Keratinocyte (primary cell): ENCODE results near the gene NPAS3. TPM values are rescaled to one million over a fixed set of nuclear protein-coding genes. Genes with fewer than 3 reads are reported as not detected.

Experiments used
- DNase-seq: peaks from one replicate; pipeline ENCODE4 v3.0.0-alpha.2; 2011; ENCODE audit warnings: low read depth, missing footprints, low spot score
- FAIRE-seq: peaks from 2 replicates; lab custom pipeline; 2011; peaks lifted over from hg19 to GRCh38; lab: Jason Lieb, UNC
- H2AFZ ChIP-seq: 2 replicates; pipeline ENCODE4 v1.6.0; 2012; ENCODE audit warnings: low read length, control low read depth, inconsistent platforms; ENCODE audit not compliant: control insufficient read depth
- H3K27ac ChIP-seq: 2 replicates; pipeline ENCODE4 v1.5.1; 2011; ENCODE audit warnings: low read length; ENCODE audit not compliant: control insufficient read depth, insufficient read depth
- H3K27me3 ChIP-seq: 3 replicates; pipeline ENCODE4 v1.6.0; 2011; ENCODE audit warnings: low read length; ENCODE audit not compliant: control insufficient read depth, insufficient read depth; ENCODE audit errors: extremely low read depth
- H3K36me3 ChIP-seq, 2 experiments: 2 replicates in 1 of 2; 3 replicates in 1 of 2; pipeline ENCODE4 v1.5.1; 2011; ENCODE audit warnings: low read length in 2 of 2, mild to moderate bottlenecking in 1 of 2; ENCODE audit not compliant: control insufficient read depth in 2 of 2, insufficient read depth in 2 of 2; ENCODE audit errors: extremely low read depth in 1 of 2
- H3K4me1 ChIP-seq: 3 replicates; pipeline ENCODE4 v1.5.1; 2011; ENCODE audit warnings: low read length; ENCODE audit not compliant: control insufficient read depth, insufficient read depth; ENCODE audit errors: extremely low read depth
- H3K4me2 ChIP-seq: 3 replicates; pipeline ENCODE4 v1.6.0; 2011; ENCODE audit warnings: low read depth, low read length; ENCODE audit not compliant: control insufficient read depth, insufficient read depth; ENCODE audit errors: extremely low read depth
- H3K4me3 ChIP-seq, 3 experiments: fragments of 200-600 bp in 1 of 3; sonication (generic) in 1 of 3; 2 replicates in 2 of 3; 3 replicates in 1 of 3; pipeline ENCODE4 v1.5.1; 2011 to 2016; ENCODE audit warnings: low read length in 3 of 3, mild to moderate bottlenecking in 3 of 3, control low read depth in 2 of 3, inconsistent platforms in 1 of 3, low read depth in 1 of 3, mixed read lengths in 1 of 3, mixed run types in 1 of 3, moderate library complexity in 1 of 3; ENCODE audit not compliant: control insufficient read depth in 2 of 3, insufficient read depth in 2 of 3; ENCODE audit errors: extremely low read depth in 1 of 3
- H3K79me2 ChIP-seq: 2 replicates; pipeline ENCODE4 v1.6.0; 2012; ENCODE audit warnings: low read length; ENCODE audit not compliant: control insufficient read depth, insufficient read depth
- H3K9ac ChIP-seq: 3 replicates; pipeline ENCODE4 v1.6.0; 2011; ENCODE audit warnings: low read length; ENCODE audit not compliant: control insufficient read depth, insufficient read depth; ENCODE audit errors: extremely low read depth
- H3K9me1 ChIP-seq: 3 replicates; pipeline ENCODE4 v1.6.0; 2011; ENCODE audit warnings: low read length; ENCODE audit not compliant: control insufficient read depth, insufficient read depth; ENCODE audit errors: extremely low read depth
- H3K9me3 ChIP-seq: 2 replicates; pipeline ENCODE4 v1.5.1; 2012; ENCODE audit warnings: low read depth, low read length; ENCODE audit not compliant: control insufficient read depth
- H4K20me1 ChIP-seq: 3 replicates; pipeline ENCODE4 v1.6.0; 2011; ENCODE audit warnings: low read length; ENCODE audit not compliant: control insufficient read depth, insufficient read depth; ENCODE audit errors: extremely low read depth
- CTCF ChIP-seq, 3 experiments: IDR thresholded peaks in 1 of 3; conservative IDR thresholded peaks in 1 of 3; optimal IDR thresholded peaks in 1 of 3; 2 replicates in 2 of 3; 3 replicates in 1 of 3; pipeline versions ENCODE3 to v1.5.1; 2011; ENCODE audit warnings: low read length in 3 of 3, mild to moderate bottlenecking in 3 of 3, moderate library complexity in 2 of 3, control low read depth in 1 of 3, inconsistent platforms in 1 of 3; ENCODE audit not compliant: insufficient read depth in 2 of 3; ENCODE audit errors: extremely low read depth in 1 of 3
- EZH2 ChIP-seq: IDR thresholded peaks from one replicate; pipeline ENCODE4 v1.6.1; 2012; ENCODE audit warnings: inconsistent platforms, mild to moderate bottlenecking, low read length, moderate library complexity
- dilution Hi-C: fragments of 300-500 bp; cut with MboI; formaldehyde crosslinking; loops from one replicate; pipeline ENCODE4 v1.7.0; 2020; ENCODE audit warnings: low sequenced_read_pairs; ENCODE audit not compliant: extremely low pct_ligation_motif_present
- polyA plus RNA-seq, 5 experiments: library from polyadenylated mRNA; depleted of rRNA in 3 of 5; stranded (reverse) in 3 of 5; stranded (forward) in 1 of 5; unstranded in 1 of 5; fragments of >200 nt; gene quantifications; 1 replicate in 1 of 5; 2 replicates in 3 of 5; 3 replicates in 1 of 5; pipeline versions ENCODE4 v1.2.1 to v1.2.3, GENCODE V29; 2011 to 2012; ENCODE audit warnings: missing spikeins in 2 of 5, low read depth in 1 of 5, low replicate concordance in 1 of 5

NPAS3 gene
- polyA plus RNA-seq, 1 donor (not counting 4 experiments of a cell fraction or from before 2014, with no cell fraction given), result 0.07 TPM

GRCh38 chr14:33732175-33732574 is 793.5 kb downstream of the NPAS3 start:
- Histone ChIP-seq H3K27ac (no peak overlapping the region), H3K9me3 (no peaks in the 10 kb centered on the region), H3K4me3 (no peak overlapping the region), H3K9ac (no peak overlapping the region), H3K36me3 (no peaks in the 10 kb centered on the region), H4K20me1 (no peaks in the 10 kb centered on the region), H3K4me1 (no peaks in the 10 kb centered on the region), H3K4me2 (no peak overlapping the region), H3K27me3 (no peaks in the 10 kb centered on the region), H3K9me1 (no peaks in the 10 kb centered on the region), H3K79me2 (no peaks in the 10 kb centered on the region), H2AFZ (no peak overlapping the region)
- dilution Hi-C loops, result no loop called here
- FAIRE-seq, result no peak
- DNase-seq, result no peak
- no peak for TF ChIP-seq EZH2
- TF ChIP-seq CTCF (optimal IDR thresholded peaks at IDR 0.05 in 1 of 3, IDR thresholded peaks at IDR 0.05 in 1 of 3, conservative IDR thresholded peaks at IDR 0.05 in 1 of 3; ENCODE audit: extremely low read depth in 1 of 3, insufficient read depth in 2 of 3, low read length in 3 of 3), result no peak

GRCh38 chr14:33733310-33733709 is 794.6 kb downstream of the NPAS3 start:
- TF ChIP-seq EZH2 (no peak), CTCF (optimal IDR thresholded peaks at IDR 0.05 in 1 of 3, IDR thresholded peaks at IDR 0.05 in 1 of 3, conservative IDR thresholded peaks at IDR 0.05 in 1 of 3; ENCODE audit: extremely low read depth in 1 of 3, insufficient read depth in 2 of 3, low read length in 3 of 3) (no peak)

More at GRCh38 chr14:33733310-33733709, 794.6 kb downstream of the NPAS3 start:
- DNase-seq (no peak), FAIRE-seq (no peak)
- Histone ChIP-seq H2AFZ (no peak overlapping the region), H3K9me3 (no peaks in the 10 kb centered on the region), H3K9me1 (no peaks in the 10 kb centered on the region), H3K9ac (no peak overlapping the region), H3K36me3 (no peaks in the 10 kb centered on the region), H3K4me2 (no peak overlapping the region), H4K20me1 (no peaks in the 10 kb centered on the region), H3K27me3 (no peaks in the 10 kb centered on the region), H3K27ac (no peak overlapping the region), H3K79me2 (no peaks in the 10 kb centered on the region), H3K4me3 (no peak overlapping the region), H3K4me1 (no peaks in the 10 kb centered on the region)
- dilution Hi-C loops, result no loop called here
